ENCODE data around the gene DDX49. TPM values are rescaled to one million over a fixed set of nuclear protein-coding genes. Genes with fewer than 3 reads are reported as not detected.

Gene DDX49
- total RNA-seq, 2 donors from 2014 or later, result 45.2 to 49.1 TPM

- no peak overlapping the region for H3K27ac Mint-ChIP-seq
- H3K9me3 ChIP-seq (ENCODE audit: control insufficient read depth, low read length, poor library complexity, severe bottlenecking), result no peaks in the 10 kb centered on the region
- no peaks in the 10 kb centered on the region for H3K36me3 Mint-ChIP-seq (ENCODE audit: low read depth)
- ATAC-seq (no peak), DNase-seq (no peak)
- peaks cover 8% of the 10 kb centered on the region for H3K27me3 Mint-ChIP-seq
- peaks cover 2% of the 10 kb centered on the region for H3K4me1 Mint-ChIP-seq
- H3K4me3 Mint-ChIP-seq, result no peak overlapping the region
Observed at GRCh38 chr19:18886972-18887371, 32.5 kb upstream of the DDX49 start.

GRCh38 chr19:18889949-18890745 lies 29.4 kb upstream of the DDX49 start:
- Mint-ChIP-seq H3K27me3 (peaks cover 8% of the 10 kb centered on the region), H3K36me3 (ENCODE audit: low read depth) (no peaks in the 10 kb centered on the region), H3K27ac (no peak overlapping the region), H3K4me3 (no peak overlapping the region), H3K4me1 (peaks cover 2% of the 10 kb centered on the region)
- ATAC-seq, result no peak
- H3K9me3 ChIP-seq (ENCODE audit: control insufficient read depth, low read length, poor library complexity, severe bottlenecking), result no peaks in the 10 kb centered on the region
- no peak for DNase-seq

GRCh38 chr19:18893587-18894253 lies 25.8 kb upstream of the DDX49 start:
- Mint-ChIP-seq H3K4me1 (peaks cover 10% of the 10 kb centered on the region), H3K4me3 (no peak overlapping the region), H3K27me3 (peaks cover 26% of the 10 kb centered on the region), H3K27ac (no peak overlapping the region), H3K36me3 (ENCODE audit: low read depth) (peaks cover 6% of the 10 kb centered on the region)
- H3K9me3 ChIP-seq (ENCODE audit: control insufficient read depth, low read length, poor library complexity, severe bottlenecking), result no peaks in the 10 kb centered on the region
- ATAC-seq (no peak), DNase-seq (no peak)

GRCh38 chr19:18894254-18895037 lies 25.1 kb upstream of the DDX49 start:
- H3K36me3 Mint-ChIP-seq (ENCODE audit: low read depth), result peaks cover 6% of the 10 kb centered on the region
- H3K4me1 Mint-ChIP-seq, result peaks cover 10% of the 10 kb centered on the region

GRCh38 chr19:18895038-18895823 lies 24.3 kb upstream of the DDX49 start:
- Mint-ChIP-seq H3K27me3 (peaks cover 19% of the 10 kb centered on the region), H3K27ac (no peak overlapping the region), H3K4me3 (peak overlapping the region; percentile 45), H3K4me1 (peaks cover 8% of the 10 kb centered on the region), H3K36me3 (ENCODE audit: low read depth) (peaks cover 6% of the 10 kb centered on the region)
- H3K9me3 ChIP-seq (ENCODE audit: control insufficient read depth, low read length, poor library complexity, severe bottlenecking), result no peaks in the 10 kb centered on the region
- DNase-seq (no peak), ATAC-seq (no peak)

More at GRCh38 chr19:18894254-18895037, 25.1 kb upstream of the DDX49 start:
- no peaks in the 10 kb centered on the region for H3K9me3 ChIP-seq (ENCODE audit: control insufficient read depth, low read length, poor library complexity, severe bottlenecking)
- no peak for ATAC-seq
- no peak overlapping the region for H3K27ac Mint-ChIP-seq
- peaks cover 26% of the 10 kb centered on the region for H3K27me3 Mint-ChIP-seq
- DNase-seq, result no peak
- H3K4me3 Mint-ChIP-seq, result peak overlapping the region; percentile 45

- no peak for DNase-seq
- Mint-ChIP-seq H3K4me3 (peak within 1 kb of the TSS; percentile 89), H3K36me3 (ENCODE audit: low read depth) (peaks cover 6% of the 10 kb centered on the region), H3K27me3 (peaks cover 18% of the 10 kb centered on the region), H3K4me1 (peaks cover 8% of the 10 kb centered on the region), H3K27ac (no peak within 1 kb of the TSS)
- ATAC-seq, result peak; percentile 27
- H3K9me3 ChIP-seq (ENCODE audit: control insufficient read depth, low read length, poor library complexity, severe bottlenecking), result no peaks in the 10 kb centered on the region
Observed at GRCh38 chr19:18895824-18896341, 23.6 kb upstream of the DDX49 start, which contains the start of gene CERS1. TSS of gene CERS1 (minus strand) at chr19:18896158. CDS start at chr19:18896072, 86 bp downstream.

GRCh38 chr19:18896421-18896841 lies 23.1 kb upstream of the DDX49 start:
- no peak for ATAC-seq

GRCh38 chr19:18897094-18898029 lies 22.2 kb upstream of the DDX49 start:
- no peaks in the 10 kb centered on the region for H3K9me3 ChIP-seq (ENCODE audit: control insufficient read depth, low read length, poor library complexity, severe bottlenecking)
- H3K36me3 Mint-ChIP-seq (ENCODE audit: low read depth), result peaks cover 6% of the 10 kb centered on the region
- no peak overlapping the region for H3K27ac Mint-ChIP-seq
- peak overlapping the region; percentile 89 for H3K4me3 Mint-ChIP-seq
- DNase-seq, result no peak
- H3K4me1 Mint-ChIP-seq, result peaks cover 8% of the 10 kb centered on the region
- ATAC-seq, result peak; percentile 22
- H3K27me3 Mint-ChIP-seq, result peaks cover 18% of the 10 kb centered on the region

More at GRCh38 chr19:18896421-18896841, 23.1 kb upstream of the DDX49 start:
- no peaks in the 10 kb centered on the region for H3K9me3 ChIP-seq (ENCODE audit: control insufficient read depth, low read length, poor library complexity, severe bottlenecking)
- H3K27me3 Mint-ChIP-seq, result peaks cover 18% of the 10 kb centered on the region
- no peak overlapping the region for H3K27ac Mint-ChIP-seq
- DNase-seq, result no peak
- peaks cover 6% of the 10 kb centered on the region for H3K36me3 Mint-ChIP-seq (ENCODE audit: low read depth)
- H3K4me1 Mint-ChIP-seq, result peaks cover 8% of the 10 kb centered on the region
- peak overlapping the region; percentile 89 for H3K4me3 Mint-ChIP-seq

- no peak for DNase-seq
- peaks cover 10% of the 10 kb centered on the region for H3K4me1 Mint-ChIP-seq
- H3K36me3 Mint-ChIP-seq (ENCODE audit: low read depth), result peaks cover 6% of the 10 kb centered on the region
- no peak for ATAC-seq
- peaks cover 18% of the 10 kb centered on the region for H3K27me3 Mint-ChIP-seq
- no peak overlapping the region for H3K4me3 Mint-ChIP-seq
- no peak overlapping the region for H3K27ac Mint-ChIP-seq
- no peaks in the 10 kb centered on the region for H3K9me3 ChIP-seq (ENCODE audit: control insufficient read depth, low read length, poor library complexity, severe bottlenecking)
Observed at GRCh38 chr19:18898081-18898606, 21.4 kb upstream of the DDX49 start.

GRCh38 chr19:18898607-18899408 lies 20.7 kb upstream of the DDX49 start:
- H3K9me3 ChIP-seq (ENCODE audit: control insufficient read depth, low read length, poor library complexity, severe bottlenecking), result no peaks in the 10 kb centered on the region
- Mint-ChIP-seq H3K36me3 (ENCODE audit: low read depth) (peaks cover 6% of the 10 kb centered on the region), H3K4me1 (peaks cover 10% of the 10 kb centered on the region), H3K27me3 (peaks cover 18% of the 10 kb centered on the region), H3K27ac (no peak overlapping the region), H3K4me3 (no peak overlapping the region)
- DNase-seq (no peak), ATAC-seq (no peak)
